ENCODE measurements around the gene PPP2R3B. TPM values are rescaled to one million over a fixed set of nuclear protein-coding genes. Genes with fewer than 3 reads are reported as not detected.
A peak's percentile ranks its signal among the peaks of the same experiment; 100 is the strongest.

PPP2R3B gene
- total and polyA plus RNA-seq, 2 of the 13 experiments (the other 11 are each of a cell fraction or from before 2014, with no cell fraction given): 17.0 to 21.4 TPM

DNA sequence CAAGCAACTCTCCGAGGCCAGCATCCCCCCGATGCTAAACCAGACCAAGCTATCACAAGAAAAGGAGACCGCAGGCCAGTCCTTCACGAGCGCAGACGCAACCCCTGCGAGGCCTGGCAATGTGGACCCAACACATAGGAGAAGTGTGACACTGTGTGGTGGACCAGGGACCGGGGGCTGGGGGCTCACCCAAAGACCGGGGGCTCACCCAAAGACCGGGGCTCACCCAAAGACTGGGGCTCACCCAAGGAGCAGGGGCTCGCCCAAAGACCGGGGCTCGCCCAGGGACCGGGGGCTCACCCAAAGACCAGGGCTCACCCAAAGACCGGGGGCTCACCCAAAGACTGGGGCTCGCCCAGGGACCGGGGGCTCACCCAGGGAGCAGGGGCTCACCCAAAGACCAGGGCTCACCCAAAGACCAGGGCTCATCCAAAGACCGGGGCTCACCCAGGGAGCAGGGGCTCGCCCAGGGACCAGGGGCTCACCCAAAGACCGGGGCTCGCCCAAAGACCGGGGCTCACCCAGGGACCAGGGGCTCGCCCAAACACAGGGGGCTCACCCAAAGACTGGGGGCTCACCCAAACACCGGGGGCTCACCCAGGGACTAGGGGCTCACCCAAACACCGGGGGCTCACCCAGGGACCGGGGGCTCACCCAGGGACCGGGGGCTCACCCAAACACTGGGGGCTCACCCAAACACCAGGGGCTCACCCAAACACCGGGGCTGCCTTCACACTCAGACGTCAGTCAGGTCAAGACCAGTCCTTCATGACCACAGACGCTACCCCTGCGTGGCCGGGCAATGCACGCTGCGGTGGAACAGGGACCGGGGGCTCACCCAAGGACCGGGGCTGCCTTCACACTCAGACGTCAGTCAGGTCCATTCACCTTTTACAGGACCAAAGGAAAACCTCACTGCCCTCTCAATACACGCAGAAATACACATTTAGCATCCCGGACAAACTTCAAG is 32.9 kb downstream of the PPP2R3B start:
- in situ Hi-C loops (cut with HindIII; ENCODE audit: extremely low pct_ligation_motif_present, low pct_unique_long_range_greater_than_20kb) (no loop called here), intact Hi-C loops (cut with micrococcal nuclease; ENCODE audit: unreplicated experiment) (no loop called here)
- Histone ChIP-seq H2AFZ (ENCODE audit: low read length) (no peak overlapping the region), H3K79me2 (ENCODE audit: insufficient read depth, low read length) (no peaks in the 10 kb centered on the region), H3K9me3 (ENCODE audit: low read length) (no peaks in the 10 kb centered on the region), H3K36me3 (replicated peaks in 1 of 2; ENCODE audit: control insufficient read depth in 1 of 2, insufficient read depth in 2 of 2, low read length in 2 of 2) (peaks cover 0 to 3% of the 10 kb centered on the region in 2 experiments; a peak in 2 of 5 replicates), H3K4me1 (ENCODE audit: insufficient read depth, low read length) (0 out of 2 replicates have a peak, but pooled peaks cover 5% of the 10 kb centered on the region), H3K4me3 (replicated peaks in 1 of 3; ENCODE audit: insufficient read depth in 1 of 3, low read depth in 2 of 3, low read length in 3 of 3) (no peak overlapping the region), H3K9ac (ENCODE audit: insufficient read depth, low read depth, low read length) (no peak overlapping the region), H3K27me3 (ENCODE audit: control insufficient read depth in 1 of 2, insufficient read depth in 2 of 2, low read length in 2 of 2) (no peaks in the 10 kb centered on the region), H3K4me2 (ENCODE audit: low read depth, low read length) (no peak overlapping the region), H3K27ac (ENCODE audit: extremely low read length, insufficient read depth, low read length) (no peak overlapping the region), H4K20me1 (ENCODE audit: insufficient read depth, low read length) (no peaks in the 10 kb centered on the region)
- over 99% methylated on average over 20 of the region's 39 CpGs for WGBS (ENCODE audit: low lambda C conversion rate)
- CTCF ChIA-PET (ENCODE audit: low intra/inter-chr PET ratio, low total read pairs): no interaction called here
- POLR2A ChIA-PET: no interaction called here
- ATAC-seq (no peak), DNase-seq (ENCODE audit: low spot score) (no peak), FAIRE-seq (no peak)
- TF ChIP-seq RXRA (CRISPR knock-in tag; IDR thresholded peaks at IDR 0.05): no peak
- TF ChIP-seq WIZ (CRISPR knock-in tag; IDR thresholded peaks at IDR 0.05): no peak
- TF ChIP-seq HNRNPK (IDR thresholded peaks at IDR 0.05; ENCODE audit: low read depth, low read length, poor library complexity, severe bottlenecking): no peak
- peak; percentile 28 for TF ChIP-seq AGO2 (optimal IDR thresholded peaks at IDR 0.05; ENCODE audit: low read depth, low read length)
- BruUV-seq (replicated peaks): no TSS peak

DNA sequence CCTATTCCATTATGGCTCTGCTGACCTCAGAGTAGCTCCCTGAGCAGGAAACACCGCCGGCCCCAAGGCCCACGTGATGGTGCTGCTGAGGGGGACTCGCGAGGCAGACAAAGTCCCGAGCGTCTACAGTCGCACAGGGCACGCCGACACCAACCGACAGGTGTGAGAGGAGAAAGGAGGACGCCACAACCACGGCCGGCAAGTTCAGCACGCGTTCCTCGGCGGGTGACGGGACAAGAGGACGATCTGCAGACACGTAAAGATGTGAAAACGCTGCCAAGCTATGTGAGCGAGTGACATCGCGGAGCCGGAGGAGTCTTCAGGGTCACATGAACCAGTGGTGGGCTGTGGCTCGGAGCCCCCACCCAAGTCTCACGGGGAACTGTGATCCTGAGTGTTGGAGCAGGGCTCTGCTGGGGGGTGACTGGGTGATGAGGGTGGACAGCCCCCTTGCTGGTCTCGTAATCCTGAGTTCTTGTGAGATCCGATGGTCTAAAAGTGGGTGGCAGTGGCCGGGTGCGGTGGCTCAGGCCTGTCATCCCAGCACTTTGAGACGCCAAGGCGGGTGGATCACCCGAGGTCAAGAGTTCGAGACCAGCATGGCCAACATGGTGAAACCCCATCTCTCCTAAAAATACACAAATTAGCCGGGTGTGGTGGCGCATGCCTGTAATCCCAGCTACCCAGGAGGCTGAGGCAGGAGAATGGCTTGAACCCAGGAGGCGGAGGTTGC is 34.0 kb downstream of the PPP2R3B start:
- Histone ChIP-seq H3K27ac (ENCODE audit: extremely low read length, insufficient read depth, low read length) (no peak overlapping the region), H3K79me2 (ENCODE audit: insufficient read depth, low read length) (no peaks in the 10 kb centered on the region), H3K4me2 (ENCODE audit: low read depth, low read length) (no peak overlapping the region), H3K36me3 (replicated peaks in 1 of 2; ENCODE audit: control insufficient read depth in 1 of 2, insufficient read depth in 2 of 2, low read length in 2 of 2) (peaks cover 0 to 3% of the 10 kb centered on the region in 2 experiments; a peak in 2 of 5 replicates), H4K20me1 (ENCODE audit: insufficient read depth, low read length) (no peaks in the 10 kb centered on the region), H3K4me1 (ENCODE audit: insufficient read depth, low read length) (0 out of 2 replicates have a peak, but pooled peaks cover 5% of the 10 kb centered on the region), H3K4me3 (replicated peaks in 1 of 3; ENCODE audit: insufficient read depth in 1 of 3, low read depth in 2 of 3, low read length in 3 of 3) (no peak overlapping the region), H3K9ac (ENCODE audit: insufficient read depth, low read depth, low read length) (no peak overlapping the region), H2AFZ (ENCODE audit: low read length) (no peak overlapping the region), H3K9me3 (ENCODE audit: low read length) (no peaks in the 10 kb centered on the region), H3K27me3 (ENCODE audit: control insufficient read depth in 1 of 2, insufficient read depth in 2 of 2, low read length in 2 of 2) (no peaks in the 10 kb centered on the region)
- in situ Hi-C loops (cut with HindIII; ENCODE audit: extremely low pct_ligation_motif_present, low pct_unique_long_range_greater_than_20kb) (no loop called here), intact Hi-C loops (cut with micrococcal nuclease; ENCODE audit: unreplicated experiment) (no loop called here)
- ATAC-seq: no peak
- FAIRE-seq: no peak
- ChIA-PET POLR2A (no interaction called here), CTCF (ENCODE audit: low intra/inter-chr PET ratio, low total read pairs) (no interaction called here)
- DNase-seq (ENCODE audit: low spot score): no peak
- no TSS peak for BruUV-seq (replicated peaks)
- 96% methylated on average over 39 of the region's 39 CpGs for WGBS (ENCODE audit: low lambda C conversion rate)
- TF ChIP-seq PTBP1 (IDR thresholded peaks at IDR 0.05; ENCODE audit: low read depth, low read length, poor library complexity, severe bottlenecking) (no peak), PPARG (CRISPR knock-in tag; conservative IDR thresholded peaks at IDR 0.05) (no peak), ZNF747 (CRISPR knock-in tag; IDR thresholded peaks at IDR 0.05; ENCODE audit: borderline replicate concordance) (no peak), FOXM1 (CRISPR knock-in tag; IDR thresholded peaks at IDR 0.05) (no peak), TBX3 (IDR thresholded peaks at IDR 0.05; ENCODE audit: borderline replicate concordance) (no peak), TERF1 (CRISPR knock-in tag; IDR thresholded peaks at IDR 0.05) (no peak), RFXAP (CRISPR knock-in tag; IDR thresholded peaks at IDR 0.05; ENCODE audit: borderline replicate concordance) (no peak), ZNF350 (CRISPR knock-in tag; IDR thresholded peaks at IDR 0.05; ENCODE audit: borderline replicate concordance, low read depth) (no peak), ZBTB1 (CRISPR knock-in tag; IDR thresholded peaks at IDR 0.05; ENCODE audit: borderline replicate concordance) (no peak), ZNF775 (CRISPR knock-in tag; IDR thresholded peaks at IDR 0.05; ENCODE audit: borderline replicate concordance) (no peak)

Data from HepG2 (cell line).